GM21423 (cell line): Measurements from ENCODE around the gene MYL10.

Experiments used
- ATAC-seq: cut with Tn5 transposase; IDR thresholded peaks from one replicate; pipeline ENCODE4 v1.9.1; 2021; ENCODE audit warnings: mild to moderate bottlenecking, moderate library complexity; ENCODE audit not compliant: unreplicated experiment

MYL10 gene

DNA sequence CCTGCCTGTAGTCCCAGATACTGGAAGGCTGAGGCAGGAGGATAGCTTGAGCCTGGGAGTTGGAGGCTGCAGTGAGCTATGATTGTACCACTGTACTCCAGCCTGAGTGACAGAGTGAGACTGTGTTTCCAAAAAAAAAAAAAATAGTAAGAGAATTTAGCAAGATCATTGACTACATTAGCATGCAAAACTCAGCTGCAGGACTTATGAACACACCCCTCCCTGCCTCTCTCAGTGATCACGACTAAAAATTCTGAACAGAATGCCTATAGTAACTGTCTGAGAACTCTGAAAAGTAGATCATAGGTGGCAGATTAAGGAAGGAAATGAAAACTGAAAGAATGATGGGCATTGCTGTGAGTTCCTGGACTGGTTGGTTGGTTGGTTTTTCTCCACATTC lies 50.5 kb downstream of the MYL10 start:
- ATAC-seq: no peak

- no peak for ATAC-seq
These were observed 52.1 kb downstream of the MYL10 start for GRCh38 chr7:101576998-101577397.

GRCh38 chr7:101575721-101576120 lies 53.4 kb downstream of the MYL10 start:
- no peak for ATAC-seq

- no peak for ATAC-seq
These were observed 53.9 kb downstream of the MYL10 start for GRCh38 chr7:101575168-101575567.

DNA sequence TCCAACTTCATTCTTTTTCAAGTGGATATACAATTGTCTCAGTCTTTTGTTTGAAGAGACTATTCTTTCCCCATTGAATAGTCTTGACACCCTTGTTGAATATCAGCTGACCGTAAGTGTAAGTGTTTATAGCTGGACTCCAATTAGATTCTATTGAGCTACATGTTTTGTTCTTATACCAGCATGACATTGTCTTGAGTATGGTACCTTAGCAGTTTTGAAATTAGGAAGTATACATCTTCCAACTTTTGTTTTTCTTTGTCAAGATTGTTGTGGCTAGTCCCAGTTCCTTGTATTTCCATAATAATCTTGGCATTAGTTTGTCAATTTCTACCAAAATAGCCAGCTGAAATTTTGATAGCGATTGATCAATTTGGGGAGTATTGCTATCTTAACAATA lies 56.9 kb downstream of the MYL10 start:
- no peak for ATAC-seq

DNA sequence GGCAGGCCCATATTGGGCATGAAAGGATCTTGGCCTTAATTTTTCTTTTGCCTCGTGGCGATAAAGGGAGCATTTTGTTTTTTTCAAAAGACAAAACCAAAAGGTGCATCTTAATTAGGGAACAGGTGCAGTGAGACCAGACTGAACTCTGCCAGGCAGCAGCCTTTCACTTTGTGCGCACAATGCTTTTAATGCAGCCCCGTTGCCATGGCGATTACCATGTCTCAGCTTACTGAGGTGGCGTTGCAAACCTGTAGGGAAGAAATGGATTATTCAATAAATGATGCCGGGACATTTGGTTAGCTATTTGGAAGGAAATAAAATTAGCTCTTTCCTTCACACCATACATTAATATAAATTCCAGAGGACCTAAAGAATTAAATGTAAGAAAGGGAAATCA lies 61.9 kb downstream of the MYL10 start:
- no peak for ATAC-seq

- no peak for ATAC-seq
These were observed 63.4 kb downstream of the MYL10 start for GRCh38 chr7:101565601-101566209.

- ATAC-seq: no peak
These were observed 64.3 kb downstream of the MYL10 start for GRCh38 chr7:101564778-101565211.

DNA sequence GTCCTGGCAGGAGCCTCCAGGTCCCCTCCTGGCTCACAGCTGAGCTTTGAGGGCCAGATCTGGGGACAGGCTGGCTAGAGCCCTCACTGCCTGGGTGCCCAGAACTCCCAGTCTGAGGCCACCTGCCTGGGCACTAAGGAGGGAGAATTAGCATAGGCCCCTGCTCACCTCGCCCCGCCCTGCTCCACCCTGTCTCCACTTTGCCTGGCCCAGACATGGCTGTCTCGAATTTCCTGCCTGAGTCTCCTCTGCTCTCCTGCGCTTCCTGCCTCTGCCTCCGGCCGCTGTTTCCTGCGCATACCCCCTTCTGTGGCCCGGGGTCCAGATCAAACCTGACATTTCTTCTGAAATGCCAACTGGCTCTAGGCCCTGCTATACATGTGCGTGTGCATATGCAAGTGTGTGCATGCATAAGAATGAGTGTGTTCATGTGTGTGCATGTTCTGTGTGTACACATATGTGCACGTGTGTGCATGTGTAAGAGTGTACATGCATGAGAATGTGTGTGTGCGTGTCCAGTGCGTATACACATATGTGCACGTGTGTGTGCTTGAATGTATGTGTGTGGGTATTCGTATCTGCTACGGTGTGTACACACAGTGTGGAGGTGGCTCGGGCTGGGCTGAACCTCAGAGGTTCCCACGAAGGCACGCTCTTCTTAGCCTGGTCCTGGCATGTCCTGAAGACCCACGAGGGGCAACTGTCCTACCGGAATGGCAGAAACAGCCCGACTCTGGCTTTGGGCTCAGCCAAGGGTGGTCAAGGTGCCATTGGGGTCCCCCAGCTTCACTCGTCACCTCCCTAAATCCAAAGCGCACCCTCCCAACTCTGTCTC lies 64.9 kb downstream of the MYL10 start:
- no peak for ATAC-seq
